Uterus (tissue), 4 donors: ENCODE results near the gene CPB1. TPM values are rescaled to one million over a fixed set of nuclear protein-coding genes. Genes with fewer than 3 reads are reported as not detected.

ENCODE experiments used
- DNase-seq, 2 donors: peaks; one replicate each; pipeline ENCODE4 v3.0.0-alpha.2; 2019 to 2020
- H3K27ac ChIP-seq, 2 donors: fragments of 200-600 bp; sonication (generic); 1 replicate in 1 of 2; 2 replicates in 1 of 2; pipeline ENCODE4 v1.5.1; 2016 to 2018
- H3K27me3 ChIP-seq, 2 donors: fragments of 200-600 bp; sonication (generic); one replicate each; pipeline ENCODE4 v1.5.1; 2018 to 2019; ENCODE audit warnings: control low read depth in 1 of 2
- H3K36me3 ChIP-seq, 2 donors: fragments of 200-600 bp; sonication (generic); one replicate each; pipeline ENCODE4 v1.5.1; 2019; ENCODE audit warnings: control low read depth in 1 of 2
- H3K4me1 ChIP-seq, 2 donors: fragments of 200-600 bp; sonication (generic); one replicate each; pipeline ENCODE4 v1.5.1; 2018 to 2019; ENCODE audit warnings: control low read depth in 1 of 2
- H3K4me3 ChIP-seq, 2 donors: fragments of 200-600 bp; sonication (generic); 1 replicate in 1 of 2; 2 replicates in 1 of 2; pipeline ENCODE4 v1.5.1; 2018 to 2019; ENCODE audit warnings: mild to moderate bottlenecking in 1 of 2
- H3K9me3 ChIP-seq, 2 donors: fragments of 200-600 bp; sonication (generic); one replicate each; pipeline ENCODE4 v1.5.1; 2019; ENCODE audit warnings: control low read depth in 1 of 2
- CTCF ChIP-seq, 4 experiments: fragments of 200-600 bp in 2 of 4; fragments of 450-650 bp in 2 of 4; sonication (generic) in 2 of 4; IDR thresholded peaks; one replicate each; pipeline ENCODE4 v1.5.1; 2016 to 2019; ENCODE audit warnings: antibody characterized with exemption in 4 of 4, mild to moderate bottlenecking in 2 of 4, moderate library complexity in 1 of 4
- POLR2A ChIP-seq, 2 donors: fragments of 450-650 bp; IDR thresholded peaks; one replicate each; pipeline ENCODE4 v1.6.1; 2016; ENCODE audit warnings: antibody characterized with exemption in 2 of 2, mild to moderate bottlenecking in 1 of 2, moderate library complexity in 1 of 2
- intact Hi-C: fragments of 100-400 bp; cut with DNase I; formaldehyde crosslinking; loops from one replicate; pipeline ENCODE4 v1.15.1; 2023; ENCODE audit warnings: low total_unique reads
- total RNA-seq, 4 donors: library from RNA; depleted of rRNA in 3 of 4; stranded (reverse); fragments of >200 nt in 3 of 4; gene quantifications; one replicate each; pipeline versions ENCODE4 v1.1.0 to v1.2.4, GENCODE V29; 2014 to 2023
- donor health status: DM: yes; HTN: yes; CAD: no.

Gene CPB1
- total RNA-seq, 4 donors from 2014 or later, result not detected

- Histone ChIP-seq H3K27ac (no peak overlapping the region), H3K4me1 (no peaks in the 10 kb centered on the region), H3K27me3 (no peaks in the 10 kb centered on the region), H3K9me3 (no peaks in the 10 kb centered on the region), H3K4me3 (no peak overlapping the region), H3K36me3 (no peaks in the 10 kb centered on the region)
- TF ChIP-seq POLR2A (IDR thresholded peaks at IDR 0.05) (no peak), CTCF (IDR thresholded peaks at IDR 0.05) (no peak)
- intact Hi-C loops, result no loop called here
- DNase-seq, result no peak
Measured at GRCh38 chr3:148884261-148884660, 56.6 kb downstream of the CPB1 start.

DNA sequence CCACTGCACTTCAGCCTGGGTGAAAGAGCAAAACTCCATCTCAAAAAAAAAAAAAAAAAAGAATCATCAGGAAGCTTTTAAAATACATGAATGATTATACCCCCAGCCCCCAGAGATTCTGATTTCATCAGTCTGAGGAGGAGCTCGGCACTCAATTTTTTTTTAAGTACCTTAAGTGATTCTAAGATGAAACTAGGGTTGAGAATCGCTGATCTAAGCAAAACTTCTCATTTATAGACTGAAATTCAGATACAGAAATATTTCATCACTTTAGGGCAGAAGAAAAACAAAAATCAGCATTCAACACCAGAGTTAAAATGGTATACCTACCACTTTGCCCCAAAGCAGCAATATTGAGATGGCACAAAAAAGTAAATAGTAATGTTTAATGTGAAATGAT is 62.2 kb downstream of the CPB1 start:
- H3K4me1 ChIP-seq, result no peaks in the 10 kb centered on the region
- no peak for DNase-seq
- H3K27ac ChIP-seq, result no peak overlapping the region
- no peaks in the 10 kb centered on the region for H3K36me3 ChIP-seq
- H3K27me3 ChIP-seq, result no peaks in the 10 kb centered on the region
- H3K9me3 ChIP-seq, result no peaks in the 10 kb centered on the region
- TF ChIP-seq POLR2A (IDR thresholded peaks at IDR 0.05) (no peak), CTCF (IDR thresholded peaks at IDR 0.05) (no peak)
- intact Hi-C loops, result no loop called here
- no peak overlapping the region for H3K4me3 ChIP-seq

- Histone ChIP-seq H3K27ac (no peak overlapping the region), H3K9me3 (no peaks in the 10 kb centered on the region), H3K27me3 (no peaks in the 10 kb centered on the region), H3K4me3 (no peak overlapping the region), H3K36me3 (no peaks in the 10 kb centered on the region), H3K4me1 (no peaks in the 10 kb centered on the region)
- no peak for TF ChIP-seq CTCF (IDR thresholded peaks at IDR 0.05)
- TF ChIP-seq POLR2A (IDR thresholded peaks at IDR 0.05), result no peak
- intact Hi-C loops, result no loop called here
- DNase-seq, result no peak
Measured at GRCh38 chr3:148896062-148896461, 68.5 kb downstream of the CPB1 start.

DNA sequence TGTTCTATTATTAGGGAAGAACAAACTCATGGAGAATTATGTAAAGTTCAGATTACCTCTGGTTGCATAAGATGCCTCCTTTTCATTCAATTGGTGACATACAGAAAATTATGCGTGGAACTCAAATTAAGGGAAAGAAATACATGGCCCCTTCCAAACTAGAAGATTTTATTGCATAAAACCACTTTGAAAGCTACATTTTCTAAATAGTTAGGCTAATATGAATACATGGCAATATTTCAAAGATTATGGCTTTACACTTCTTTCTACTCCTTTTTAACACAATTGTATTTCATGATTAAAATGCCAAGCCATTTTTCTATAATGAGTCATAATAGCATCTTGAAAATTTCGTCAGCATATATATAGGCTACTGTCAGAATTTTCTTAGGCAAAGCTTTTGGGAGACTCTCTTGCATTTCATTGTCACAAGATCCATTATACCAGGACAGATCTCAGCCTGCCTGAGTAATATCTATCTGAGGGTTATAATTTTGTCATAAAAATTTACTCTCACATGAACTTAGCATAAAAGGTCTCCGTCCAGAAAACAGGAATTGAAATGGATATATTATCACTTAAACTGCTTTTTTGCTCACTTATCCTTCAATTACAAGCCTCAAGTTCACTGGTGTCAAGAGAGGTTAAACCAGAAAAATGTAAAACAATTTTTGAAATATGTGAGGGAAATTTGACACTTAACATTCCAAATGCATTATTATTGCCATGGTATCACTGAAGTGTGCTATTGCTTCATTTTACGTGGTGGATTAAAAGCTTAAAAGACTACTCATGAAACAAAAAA is 74.6 kb downstream of the CPB1 start:
- Histone ChIP-seq H3K4me1 (no peaks in the 10 kb centered on the region), H3K36me3 (no peaks in the 10 kb centered on the region), H3K27me3 (no peaks in the 10 kb centered on the region), H3K9me3 (no peaks in the 10 kb centered on the region), H3K4me3 (no peak overlapping the region), H3K27ac (no peak overlapping the region)
- intact Hi-C loops, result no loop called here
- TF ChIP-seq CTCF (IDR thresholded peaks at IDR 0.05), result no peak
- no peak for TF ChIP-seq POLR2A (IDR thresholded peaks at IDR 0.05)
- no peak for DNase-seq

DNA sequence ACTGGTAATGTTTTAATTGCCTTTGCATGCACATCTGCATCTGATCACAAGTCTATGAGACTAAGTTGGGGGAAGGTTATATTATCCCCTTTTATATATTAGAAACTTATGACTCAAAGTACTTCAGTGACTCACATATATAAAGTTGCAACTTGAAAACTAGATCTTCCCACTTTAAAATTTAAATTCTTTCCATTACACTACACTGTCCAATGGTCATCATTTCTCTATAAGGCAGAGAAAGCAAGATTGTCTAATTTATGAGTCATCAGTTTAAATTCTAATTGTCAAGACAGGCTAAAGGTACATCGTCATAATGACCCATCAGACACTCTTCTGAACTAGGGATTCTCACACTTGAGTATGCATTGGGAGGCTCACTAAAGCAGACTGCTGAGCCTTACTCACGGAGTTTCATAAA is 75.4 kb downstream of the CPB1 start:
- Histone ChIP-seq H3K36me3 (no peaks in the 10 kb centered on the region), H3K9me3 (no peaks in the 10 kb centered on the region), H3K4me3 (no peak overlapping the region), H3K4me1 (no peaks in the 10 kb centered on the region), H3K27me3 (no peaks in the 10 kb centered on the region), H3K27ac (no peak overlapping the region)
- DNase-seq, result no peak
- no peak for TF ChIP-seq CTCF (IDR thresholded peaks at IDR 0.05)
- TF ChIP-seq POLR2A (IDR thresholded peaks at IDR 0.05), result no peak
- intact Hi-C loops, result no loop called here
